RWPE2 (cell line): ENCODE results near the gene SAYSD1.

Source experiments
- ATAC-seq: fragments of 200-7000 bp; cut with Tn5 transposase; 3 replicates; pipeline ENCODE4 v1.9.1; 2021; ENCODE audit warnings: low read depth
- DNase-seq: peaks from one replicate; pipeline ENCODE4 v3.0.0-alpha.2; 2020; ENCODE audit warnings: low spot score
- H3K27ac ChIP-seq: fragments of 450-650 bp; 2 replicates; pipeline ENCODE4 v1.5.1; 2017; ENCODE audit warnings: mild to moderate bottlenecking; ENCODE audit not compliant: poor library complexity, severe bottlenecking
- H3K27me3 ChIP-seq: fragments of 250-450 bp; sonication (Bioruptor Pico); 2 replicates; pipeline ENCODE4 v1.5.1; 2021; ENCODE audit warnings: mild to moderate bottlenecking, moderate library complexity; ENCODE audit not compliant: insufficient read depth, poor library complexity, severe bottlenecking
- H3K36me3 ChIP-seq: fragments of 250-450 bp; sonication (Bioruptor Pico); 2 replicates; pipeline ENCODE4 v1.5.1; 2020; ENCODE audit warnings: low read depth, mild to moderate bottlenecking, moderate library complexity
- H3K4me1 ChIP-seq: fragments of 250-450 bp; sonication (Bioruptor Pico); 2 replicates; pipeline ENCODE4 v1.5.1; 2021; ENCODE audit warnings: mild to moderate bottlenecking, moderate library complexity; ENCODE audit not compliant: insufficient read depth, poor library complexity, severe bottlenecking
- H3K4me3 ChIP-seq: fragments of 250-450 bp; sonication (Bioruptor Pico); 2 replicates; pipeline ENCODE4 v1.5.1; 2021; ENCODE audit warnings: mild to moderate bottlenecking, moderate library complexity; ENCODE audit not compliant: severe bottlenecking
- H3K9me3 ChIP-seq: fragments of 250-450 bp; sonication (Bioruptor Pico); 2 replicates; pipeline ENCODE4 v1.5.1; 2021; ENCODE audit warnings: mild to moderate bottlenecking, moderate library complexity; ENCODE audit not compliant: severe bottlenecking
- CTCF ChIP-seq: fragments of 450-650 bp; IDR thresholded peaks from one replicate; pipeline ENCODE4 v1.5.1; 2017; ENCODE audit warnings: mild to moderate bottlenecking, moderate library complexity; ENCODE audit not compliant: poor library complexity, severe bottlenecking

Gene SAYSD1

GRCh38 chr6:39086711-39087110 lies 28.3 kb downstream of the SAYSD1 start:
- Histone ChIP-seq H3K4me3 (no peak overlapping the region), H3K9me3 (no peaks in the 10 kb centered on the region), H3K4me1 (no peaks in the 10 kb centered on the region), H3K27ac (no peak overlapping the region), H3K27me3 (peaks cover 35% of the 10 kb centered on the region), H3K36me3 (no peaks in the 10 kb centered on the region)
- no peak for TF ChIP-seq CTCF
- DNase-seq, result no peak
- no peak for ATAC-seq

GRCh38 chr6:39086294-39086693 lies 28.7 kb downstream of the SAYSD1 start:
- no peak overlapping the region for H3K27ac ChIP-seq
- H3K4me1 ChIP-seq, result no peaks in the 10 kb centered on the region
- no peaks in the 10 kb centered on the region for H3K9me3 ChIP-seq
- no peak for TF ChIP-seq CTCF
- no peaks in the 10 kb centered on the region for H3K36me3 ChIP-seq
- no peak overlapping the region for H3K4me3 ChIP-seq
- peaks cover 30% of the 10 kb centered on the region for H3K27me3 ChIP-seq
- no peak for ATAC-seq
- DNase-seq, result no peak

- DNase-seq, result no peak
- peaks cover 21% of the 10 kb centered on the region for H3K27me3 ChIP-seq
Observed at GRCh38 chr6:39085129-39085797, 29.7 kb downstream of the SAYSD1 start.

GRCh38 chr6:39084506-39084905 lies 30.5 kb downstream of the SAYSD1 start:
- no peak overlapping the region for H3K4me3 ChIP-seq
- TF ChIP-seq CTCF, result no peak
- DNase-seq, result no peak
- no peak overlapping the region for H3K27ac ChIP-seq
- ATAC-seq, result no peak
- H3K36me3 ChIP-seq, result no peaks in the 10 kb centered on the region
- no peaks in the 10 kb centered on the region for H3K4me1 ChIP-seq
- no peaks in the 10 kb centered on the region for H3K9me3 ChIP-seq
- H3K27me3 ChIP-seq, result peaks cover 14% of the 10 kb centered on the region

More at GRCh38 chr6:39085129-39085797, 29.7 kb downstream of the SAYSD1 start:
- no peak for TF ChIP-seq CTCF
- Histone ChIP-seq H3K4me1 (no peaks in the 10 kb centered on the region), H3K9me3 (no peaks in the 10 kb centered on the region), H3K4me3 (no peak overlapping the region), H3K36me3 (no peaks in the 10 kb centered on the region), H3K27ac (no peak overlapping the region)
- no peak for ATAC-seq

- peaks cover 4% of the 10 kb centered on the region for H3K27me3 ChIP-seq
- no peaks in the 10 kb centered on the region for H3K4me1 ChIP-seq
- H3K9me3 ChIP-seq, result no peaks in the 10 kb centered on the region
- H3K27ac ChIP-seq, result no peak overlapping the region
- no peak overlapping the region for H3K4me3 ChIP-seq
- TF ChIP-seq CTCF, result no peak
- H3K36me3 ChIP-seq, result no peaks in the 10 kb centered on the region
- no peak for ATAC-seq
- DNase-seq, result no peak
Observed at GRCh38 chr6:39083231-39083634, 31.8 kb downstream of the SAYSD1 start.
